ENCODE measurements around the gene TIPRL.
"Not testable (repeated sequence)": the region's sequence is repeated elsewhere in the genome, so short reads cannot be mapped to it uniquely, and the experiment has no call there.

Gene TIPRL

GRCh38 chr1:168159251-168159650, 19.5 kb upstream of the TIPRL start:
- DNase-seq (ENCODE audit: low read depth), result no peak

DNA sequence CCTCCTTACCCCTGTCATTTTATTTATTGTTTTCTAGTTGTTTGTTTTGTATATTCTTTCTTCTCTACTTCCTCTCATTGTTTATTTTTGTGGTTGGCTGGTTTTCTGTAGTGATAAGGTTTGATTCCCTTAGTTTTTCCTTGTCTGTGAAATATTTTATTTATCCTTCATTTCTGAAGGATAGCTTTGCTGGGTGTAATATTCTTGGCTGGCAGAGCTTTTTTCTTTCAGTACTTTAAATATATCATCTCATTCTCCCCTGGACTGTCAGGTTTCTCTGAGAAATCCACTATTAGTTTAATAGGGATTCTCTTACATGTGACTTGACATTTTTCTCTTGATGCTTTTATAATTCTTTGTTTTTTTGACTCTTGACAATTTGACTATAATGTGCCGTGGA, 18.8 kb upstream of the TIPRL start:
- no peak for DNase-seq (ENCODE audit: low read depth)

DNA sequence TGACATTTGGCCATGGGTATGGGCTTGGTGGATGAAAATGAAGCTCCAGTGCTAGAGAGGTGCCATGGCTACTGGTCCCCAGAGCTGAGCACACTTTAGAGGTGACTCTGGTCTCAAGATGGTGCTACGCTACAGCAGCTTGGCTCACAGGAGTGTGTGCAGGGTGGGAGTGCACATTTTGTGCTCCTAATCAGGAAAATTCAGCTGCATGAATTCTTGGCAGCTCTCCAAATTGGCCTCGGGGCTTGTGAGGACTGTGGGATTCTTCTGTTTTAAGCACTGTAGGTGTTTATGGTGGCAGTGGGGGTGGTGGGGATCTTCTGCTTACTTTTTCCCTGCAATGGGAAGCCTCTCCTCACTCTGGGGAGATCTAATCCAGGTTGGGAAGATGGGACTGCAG, 17.3 kb upstream of the TIPRL start:
- DNase-seq (ENCODE audit: low read depth), result no peak

- DNase-seq (ENCODE audit: low read depth), result no peak
Observed at GRCh38 chr1:168163670-168164069, 15.1 kb upstream of the TIPRL start.

GRCh38 chr1:168164771-168165170, 14.0 kb upstream of the TIPRL start:
- no peak for DNase-seq (ENCODE audit: low read depth)

DNA sequence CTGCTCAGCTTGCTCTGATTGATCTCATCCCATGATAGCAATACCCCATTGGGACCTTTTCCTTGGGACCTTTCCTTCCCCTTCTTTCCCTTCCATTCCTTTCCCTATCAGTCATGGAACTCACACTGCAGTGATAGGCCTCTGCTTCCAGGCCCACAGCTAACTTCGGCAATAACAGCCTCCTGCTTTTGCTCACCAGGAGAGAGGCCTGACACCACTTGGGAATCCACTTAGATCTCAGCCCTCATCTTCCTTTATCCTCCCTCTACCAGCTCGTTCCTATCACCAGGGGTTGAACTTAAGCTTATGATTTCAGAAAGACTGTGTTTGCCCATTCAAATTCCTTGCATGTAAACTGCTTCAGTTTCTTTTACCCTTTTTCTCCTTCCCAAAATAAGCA, 11.0 kb upstream of the TIPRL start:
- DNase-seq (ENCODE audit: low read depth), result no peak

DNA sequence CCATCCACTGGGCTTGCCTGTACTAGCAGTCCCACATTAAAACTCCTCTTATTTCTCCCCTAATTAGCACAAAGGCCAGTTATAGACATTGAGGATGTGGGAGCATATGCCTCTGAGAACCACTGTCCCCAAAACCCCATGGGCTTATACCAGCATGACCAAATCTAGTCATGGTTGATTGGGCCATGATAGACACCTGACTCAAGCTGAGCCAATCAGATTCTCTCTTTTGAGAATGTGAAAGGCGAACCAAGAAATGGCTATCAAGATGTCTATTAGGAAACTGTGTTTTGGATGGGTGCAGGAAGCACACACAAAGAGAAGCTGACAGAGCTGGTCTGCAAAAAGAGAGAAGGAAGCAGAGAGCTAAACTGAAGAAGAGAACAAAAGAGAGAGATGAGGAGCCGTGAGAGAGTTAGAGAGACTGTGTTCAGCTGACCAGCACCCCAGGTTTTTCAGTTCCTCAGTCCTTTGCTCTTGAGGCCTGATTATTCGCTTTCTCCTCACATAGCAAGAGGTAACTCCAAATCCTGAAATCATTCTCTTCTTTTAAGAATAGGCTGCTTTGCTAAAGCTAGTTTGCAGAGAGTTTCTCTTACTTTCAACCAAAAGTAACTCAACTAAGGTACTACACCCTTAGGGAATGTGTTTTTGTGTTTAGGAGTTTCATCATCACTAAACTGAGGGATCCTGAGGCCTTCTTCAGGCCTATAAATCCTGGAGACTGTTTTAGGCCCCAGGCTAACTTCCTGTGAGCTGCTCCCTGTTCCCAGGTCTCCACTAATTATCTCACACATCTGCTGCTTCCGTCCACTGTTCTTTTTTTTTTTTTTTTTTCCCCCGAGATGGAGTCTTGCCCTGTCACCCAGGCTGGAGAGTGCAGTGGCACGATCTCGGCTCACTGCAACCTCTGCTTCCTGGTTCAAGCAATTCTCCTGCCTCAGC, 7.9 kb upstream of the TIPRL start:
- DNase-seq (ENCODE audit: low read depth), result no peak

DNA sequence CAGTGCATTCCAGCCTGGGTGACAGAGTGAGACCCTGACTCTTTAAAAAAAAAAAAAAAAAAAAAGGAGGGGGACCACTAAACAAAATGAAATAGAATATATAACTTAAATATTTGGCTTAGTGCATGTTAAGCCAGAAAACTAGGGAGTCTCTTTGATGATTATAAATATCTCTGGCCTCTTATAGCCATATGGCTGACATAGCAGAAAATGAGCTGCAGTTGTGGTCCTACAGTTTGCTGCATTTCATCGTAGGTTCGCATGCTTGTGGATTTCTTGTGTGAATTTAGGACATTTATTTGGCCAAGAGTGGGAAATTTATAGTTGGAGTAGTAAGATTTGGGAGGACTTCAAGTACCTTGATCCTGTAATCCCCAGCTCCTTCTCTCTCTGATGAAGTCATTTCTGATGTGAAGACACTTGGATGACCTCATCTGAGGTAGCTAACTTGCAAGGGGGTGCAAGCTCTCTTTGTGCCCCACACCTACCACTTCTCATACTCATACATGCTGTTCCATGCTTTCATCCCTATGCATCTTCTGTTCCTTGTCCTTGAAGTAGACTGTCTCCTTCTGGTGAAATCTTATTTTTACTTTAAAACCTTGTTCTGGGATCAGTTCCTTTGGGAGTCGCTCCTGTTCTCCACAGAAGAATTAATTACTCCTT, 6.4 kb upstream of the TIPRL start:
- DNase-seq (ENCODE audit: low read depth), result no peak

- no peak for DNase-seq (ENCODE audit: low read depth)
Observed at GRCh38 chr1:168178227-168178637, 530 bp upstream of the TIPRL start.

DNA sequence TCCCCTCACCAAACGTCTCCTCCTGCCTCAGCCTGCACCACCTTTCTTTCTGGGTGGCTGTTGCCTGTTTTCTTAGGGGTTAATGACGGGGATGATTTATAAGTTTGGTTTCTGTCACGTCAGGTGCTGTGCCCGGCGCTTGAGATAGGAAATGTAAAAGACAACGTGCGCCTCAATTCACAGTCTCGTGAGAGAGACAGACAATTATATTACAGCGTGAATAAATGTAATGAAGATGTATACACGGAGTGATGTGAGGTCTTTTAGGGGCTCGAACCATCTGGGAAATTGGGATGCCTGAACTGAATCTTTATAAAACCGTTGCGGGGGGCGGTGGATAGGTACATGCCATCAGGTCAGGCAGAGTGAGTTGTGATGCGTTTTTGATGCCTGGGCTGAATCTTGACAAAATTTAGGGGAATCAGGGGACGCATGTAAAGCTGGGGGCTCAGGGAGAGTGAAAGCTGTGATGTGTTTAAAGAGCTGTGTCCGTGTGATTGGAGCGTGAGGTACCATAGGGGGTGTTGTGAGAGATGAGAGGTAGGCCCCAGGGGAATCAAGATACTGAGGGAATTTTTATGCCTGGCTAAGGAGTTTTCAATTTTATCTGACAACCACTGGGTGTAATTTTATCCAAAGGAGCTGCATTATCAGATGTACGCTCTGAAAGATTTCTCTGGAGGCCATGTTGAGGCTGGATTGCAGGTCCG, 831 bp downstream of the TIPRL start:
- no peak for DNase-seq (ENCODE audit: low read depth)

- DNase-seq (ENCODE audit: low read depth), result no peak
Observed at GRCh38 chr1:168180148-168180524, 1.4 kb downstream of the TIPRL start.

- not testable (repeated sequence) for DNase-seq (ENCODE audit: low read depth)
Observed at GRCh38 chr1:168181063-168181720, 2.4 kb downstream of the TIPRL start.

- no peak for DNase-seq (ENCODE audit: low read depth)
Observed at GRCh38 chr1:168187177-168187576, 8.4 kb downstream of the TIPRL start.

DNA sequence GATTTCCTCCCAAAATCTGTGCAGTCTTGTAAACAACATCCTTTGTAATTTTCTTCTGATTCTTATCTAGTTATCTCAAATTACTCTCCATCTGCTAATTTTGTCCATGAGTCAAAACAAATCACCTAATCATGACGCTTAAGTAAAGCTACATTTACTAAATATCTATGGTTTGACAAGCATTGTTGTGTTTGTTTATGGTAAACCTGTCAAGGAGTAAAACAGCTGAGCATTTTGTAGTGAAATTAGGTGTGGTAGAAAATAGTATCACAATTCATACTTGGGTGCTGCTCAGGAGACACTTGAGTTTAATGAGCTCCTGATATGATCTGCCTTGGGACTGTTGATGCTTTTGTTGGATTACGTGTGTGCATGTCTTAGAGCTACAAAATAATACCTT, 11.6 kb downstream of the TIPRL start:
- no peak for DNase-seq (ENCODE audit: low read depth)

GRCh38 chr1:168195199-168196135, 16.7 kb downstream of the TIPRL start:
- DNase-seq (ENCODE audit: low read depth), result no peak

GRCh38 chr1:168199056-168199455, 20.3 kb downstream of the TIPRL start:
- DNase-seq (ENCODE audit: low read depth), result no peak

DNA sequence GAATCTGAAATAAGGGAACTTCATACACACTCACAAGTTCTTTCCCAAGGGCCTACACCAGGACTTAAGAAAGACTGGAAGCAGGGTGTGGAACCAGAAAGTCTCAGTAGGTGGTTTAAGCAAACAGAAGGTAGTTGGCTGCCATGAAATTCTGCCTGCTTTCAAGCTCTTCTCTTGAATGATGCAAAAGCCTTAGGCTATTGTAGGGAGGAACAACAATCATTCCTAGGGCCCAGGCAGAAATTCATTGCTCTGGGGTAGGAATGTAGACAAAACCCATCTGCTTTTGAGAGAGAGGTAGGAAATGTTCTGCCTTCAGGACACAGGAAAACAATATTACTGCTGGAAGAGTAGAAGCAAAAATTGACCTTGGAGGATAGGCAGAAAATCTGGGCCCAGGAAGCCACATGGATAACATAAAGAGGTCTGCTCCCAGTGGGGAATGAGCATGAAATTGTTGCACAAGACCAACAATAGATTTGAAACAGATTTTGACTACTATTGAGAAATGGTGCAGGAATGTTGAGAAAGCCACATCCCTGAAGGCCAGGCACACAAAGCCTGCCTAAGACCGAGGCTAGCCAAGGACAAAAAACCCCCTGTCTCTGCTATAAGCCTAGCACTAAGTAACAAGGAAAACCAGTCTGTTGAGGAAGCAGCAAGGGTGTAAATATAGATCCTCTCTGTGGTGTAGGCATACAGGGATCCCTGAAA, 24.3 kb downstream of the TIPRL start:
- DNase-seq (ENCODE audit: low read depth), result no peak

GRCh38 chr1:168206111-168206510, 27.3 kb downstream of the TIPRL start:
- no peak for DNase-seq (ENCODE audit: low read depth)

DNA sequence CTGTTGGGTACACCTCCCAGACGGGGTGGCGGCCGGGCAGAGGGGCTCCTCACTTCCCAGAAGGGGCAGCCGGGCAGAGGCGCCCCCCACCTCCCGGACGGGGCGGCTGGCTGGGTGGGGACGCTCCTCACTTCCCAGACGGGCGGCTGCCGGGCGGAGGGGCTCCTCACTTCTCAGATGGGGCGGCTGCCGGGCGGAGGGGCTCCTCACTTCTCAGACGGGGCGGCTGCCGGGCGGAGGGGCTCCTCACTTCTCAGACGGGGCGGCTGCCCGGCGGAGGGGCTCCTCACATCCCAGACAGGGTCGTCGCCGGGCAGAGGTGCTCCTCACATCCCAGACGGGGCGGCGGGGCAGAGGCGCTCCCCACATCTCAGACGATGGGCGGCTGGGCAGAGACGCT, 28.9 kb downstream of the TIPRL start:
- not testable (repeated sequence) for DNase-seq (ENCODE audit: low read depth)

- no peak for DNase-seq (ENCODE audit: low read depth)
Observed at GRCh38 chr1:168210312-168210711, 31.6 kb downstream of the TIPRL start.

Measured in activated gamma-delta T cell treated with anti-CD3 and anti-CD28 coated beads, Interleukin-2, amount 50 U/mL, for 16 hours (primary cell).